Activated naive CD8-positive, alpha-beta T cell treated with anti-CD3 and anti-CD28 coated beads, Interleukin-2, amount 50 U/mL, for 24 hours (primary cell): ENCODE results near the gene DIPK1A.

Source experiments
- ATAC-seq: fragments of 150-1000 bp; cut with Tn5 transposase; one replicate; pipeline ENCODE4 v1.10.0; 2021
- DNase-seq: peaks from one replicate; pipeline ENCODE4 v3.0.0; 2021
- H3K27ac Mint-ChIP-seq: one replicate; pipeline ENCODE4 v1.8.0; 2021; ENCODE audit warnings: mild to moderate bottlenecking, mixed read lengths
- H3K27me3 Mint-ChIP-seq: one replicate; pipeline ENCODE4 v1.8.0; 2021; ENCODE audit warnings: mixed read lengths
- H3K36me3 Mint-ChIP-seq: one replicate; pipeline ENCODE4 v1.8.0; 2021; ENCODE audit warnings: low read depth, mixed read lengths
- H3K4me1 Mint-ChIP-seq: one replicate; pipeline ENCODE4 v1.8.0; 2021; ENCODE audit warnings: mixed read lengths
- H3K4me3 Mint-ChIP-seq: one replicate; pipeline ENCODE4 v1.8.0; 2021; ENCODE audit warnings: mild to moderate bottlenecking, moderate library complexity, mixed read lengths
- H3K9me3 Mint-ChIP-seq: one replicate; pipeline ENCODE4 v1.8.0; 2021; ENCODE audit warnings: mixed read lengths

Gene DIPK1A

DNA sequence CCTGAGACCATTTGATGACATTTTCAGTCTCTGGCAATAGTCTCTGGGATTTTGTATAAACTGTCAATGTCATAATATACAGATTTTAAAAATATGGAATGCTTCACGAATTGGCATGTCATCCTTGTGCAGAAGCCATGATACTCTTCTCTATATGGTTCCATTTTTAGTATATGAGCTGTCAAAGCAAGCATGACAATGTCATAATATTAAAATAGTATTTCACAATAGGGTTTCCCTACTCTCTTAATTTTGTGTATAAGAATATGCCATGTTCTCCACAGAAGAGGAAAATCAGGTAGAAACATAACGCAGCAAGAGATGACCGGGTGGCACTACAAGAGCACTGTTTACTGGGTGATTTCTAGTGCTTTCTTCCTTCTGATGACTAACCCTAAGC, 8.3 kb upstream of the DIPK1A start:
- no peak for ATAC-seq
- Mint-ChIP-seq H3K9me3 (no peaks in the 10 kb centered on the region), H3K27ac (no peak overlapping the region), H3K4me1 (peaks cover 54% of the 10 kb centered on the region), H3K4me3 (no peak overlapping the region), H3K27me3 (no peaks in the 10 kb centered on the region), H3K36me3 (no peaks in the 10 kb centered on the region)
- DNase-seq: no peak

DNA sequence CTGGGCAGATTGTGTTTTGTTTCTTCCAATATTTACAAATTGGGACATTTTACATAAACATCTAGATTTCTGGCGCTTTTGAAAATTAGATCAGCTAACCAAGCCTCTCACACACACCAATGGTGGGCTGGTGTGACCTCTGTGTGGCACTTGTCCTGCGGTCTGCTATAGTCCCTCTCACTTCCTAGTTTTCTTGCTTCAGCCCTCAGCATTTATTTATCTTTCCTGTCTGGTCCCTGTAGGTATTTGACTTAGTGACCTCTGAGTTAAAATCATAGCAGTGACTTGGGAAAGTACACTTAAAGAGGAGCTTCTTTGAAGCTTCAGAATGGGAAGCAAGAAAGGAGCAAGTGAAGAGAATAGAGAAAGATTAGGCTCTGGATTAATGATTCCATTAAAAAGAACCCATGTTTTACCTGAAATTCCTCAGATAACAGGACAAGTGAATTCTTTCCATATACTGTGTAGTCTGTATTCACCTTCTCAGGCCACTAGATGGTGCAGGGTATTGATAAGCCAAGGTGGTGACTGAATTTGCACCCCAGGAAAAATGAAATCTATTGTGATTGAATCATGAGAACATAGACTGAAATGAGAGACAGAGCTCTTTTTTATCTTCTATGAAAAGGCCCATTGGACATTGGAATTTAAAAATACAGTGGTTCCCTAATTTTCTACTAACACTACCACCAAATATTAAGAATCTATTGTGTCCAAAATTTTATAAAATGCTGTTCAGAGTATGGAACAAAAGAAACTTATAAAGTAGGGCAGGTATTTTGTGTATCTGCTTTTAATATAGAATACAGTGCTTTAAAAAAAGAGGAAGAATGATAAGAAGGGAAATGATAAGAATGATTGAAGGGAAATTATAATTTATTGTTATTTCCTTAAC, 7.1 kb upstream of the DIPK1A start:
- no peaks in the 10 kb centered on the region for H3K36me3 Mint-ChIP-seq
- H3K4me1 Mint-ChIP-seq: peaks cover 44% of the 10 kb centered on the region
- DNase-seq: no peak
- no peaks in the 10 kb centered on the region for H3K9me3 Mint-ChIP-seq
- H3K4me3 Mint-ChIP-seq: no peak overlapping the region
- no peaks in the 10 kb centered on the region for H3K27me3 Mint-ChIP-seq
- no peak overlapping the region for H3K27ac Mint-ChIP-seq
- peak; percentile 61 for ATAC-seq

DNA sequence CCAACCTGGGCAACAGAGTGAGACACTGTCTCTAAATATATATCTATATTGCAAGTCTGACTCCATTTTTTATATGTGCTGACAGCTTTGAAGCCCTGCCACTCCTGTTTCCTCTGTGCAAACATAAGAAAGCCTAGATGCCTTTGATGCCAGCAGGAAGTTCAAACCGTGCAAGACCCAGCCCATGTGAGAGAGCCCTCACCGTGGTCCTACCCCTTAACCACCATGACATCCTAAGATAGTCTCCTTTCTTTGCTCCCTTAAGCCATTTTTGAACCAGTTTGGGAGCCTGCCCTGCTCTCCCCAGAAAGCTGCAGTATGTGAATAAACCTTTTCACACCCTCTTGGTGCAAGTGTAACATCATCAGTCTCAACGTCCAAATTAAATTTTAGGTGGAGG, 3.7 kb upstream of the DIPK1A start:
- Mint-ChIP-seq H3K9me3 (no peaks in the 10 kb centered on the region), H3K36me3 (peaks cover 3% of the 10 kb centered on the region), H3K4me1 (peaks cover 28% of the 10 kb centered on the region), H3K27me3 (no peaks in the 10 kb centered on the region), H3K4me3 (no peak overlapping the region), H3K27ac (no peak overlapping the region)
- no peak for DNase-seq
- no peak for ATAC-seq

DNA sequence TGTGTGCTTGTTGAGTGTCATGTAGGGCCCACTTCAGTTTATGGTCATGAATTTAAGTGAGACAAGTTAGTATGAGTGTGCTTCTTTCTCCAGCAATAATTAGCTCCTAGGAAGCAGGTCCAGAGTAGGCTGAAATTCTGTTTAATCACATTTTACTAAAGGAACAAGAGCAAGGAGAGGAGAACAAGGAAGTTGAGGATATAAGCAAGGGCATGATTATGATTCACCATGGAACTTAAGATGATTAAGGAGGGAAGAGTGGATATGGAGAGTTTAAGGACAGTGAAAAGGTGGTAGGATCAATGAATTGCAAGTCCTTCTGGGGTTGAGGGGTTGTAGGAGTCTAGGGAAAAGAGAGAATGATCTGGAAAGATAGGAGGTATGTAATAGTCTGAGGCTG, 3.1 kb upstream of the DIPK1A start:
- Mint-ChIP-seq H3K4me3 (no peak overlapping the region), H3K9me3 (no peaks in the 10 kb centered on the region), H3K4me1 (peaks cover 24% of the 10 kb centered on the region), H3K27ac (no peak overlapping the region), H3K27me3 (no peaks in the 10 kb centered on the region), H3K36me3 (peaks cover 3% of the 10 kb centered on the region)
- DNase-seq (no peak), ATAC-seq (no peak)

DNA sequence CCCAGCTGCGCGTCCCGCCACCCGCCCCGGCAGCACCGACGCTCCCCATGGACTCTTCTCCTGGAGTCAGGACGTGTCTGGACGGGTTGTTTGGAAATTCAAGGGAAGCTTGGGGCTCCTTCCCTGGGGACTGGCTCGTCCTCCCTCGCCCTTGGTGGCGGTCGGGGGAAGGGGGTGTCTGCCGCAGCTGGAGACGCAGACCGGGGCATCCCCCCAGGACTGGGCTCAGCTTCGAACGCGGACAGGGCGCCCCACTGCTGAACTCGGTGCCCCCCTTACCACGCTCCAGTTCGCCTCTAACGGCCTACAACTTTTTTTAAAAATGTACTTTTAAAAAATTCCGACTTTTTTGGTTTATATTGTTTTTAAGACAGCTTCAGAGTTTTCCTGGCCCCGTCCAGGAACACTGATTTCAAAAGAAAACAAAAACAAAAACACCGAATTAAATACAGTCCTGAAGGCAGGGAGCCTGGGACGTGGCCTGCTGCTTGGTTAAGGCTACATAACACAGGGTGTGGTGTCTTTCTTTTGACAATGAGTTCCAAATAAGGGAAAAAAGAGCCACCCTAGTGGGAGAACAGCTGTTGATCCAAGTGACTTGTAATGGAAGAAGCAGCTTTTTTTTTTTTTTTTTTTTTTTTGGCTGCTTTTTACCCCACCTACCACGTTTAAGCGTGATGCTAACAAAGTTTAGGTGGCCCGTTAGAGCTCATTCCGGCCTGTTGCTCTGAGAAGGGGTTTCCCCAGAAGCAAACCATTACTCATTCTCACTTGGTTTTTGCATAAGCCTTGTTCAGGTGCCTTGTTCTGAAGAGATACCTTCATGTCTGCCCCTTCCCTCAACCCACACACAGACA, 862 bp upstream of the DIPK1A start:
- Mint-ChIP-seq H3K4me1 (peaks cover 28% of the 10 kb centered on the region), H3K36me3 (peaks cover 8% of the 10 kb centered on the region), H3K9me3 (no peaks in the 10 kb centered on the region), H3K4me3 (no peak overlapping the region), H3K27ac (no peak overlapping the region), H3K27me3 (no peaks in the 10 kb centered on the region)
- peak; percentile 73 for ATAC-seq
- peak; percentile 57 for DNase-seq

DNA sequence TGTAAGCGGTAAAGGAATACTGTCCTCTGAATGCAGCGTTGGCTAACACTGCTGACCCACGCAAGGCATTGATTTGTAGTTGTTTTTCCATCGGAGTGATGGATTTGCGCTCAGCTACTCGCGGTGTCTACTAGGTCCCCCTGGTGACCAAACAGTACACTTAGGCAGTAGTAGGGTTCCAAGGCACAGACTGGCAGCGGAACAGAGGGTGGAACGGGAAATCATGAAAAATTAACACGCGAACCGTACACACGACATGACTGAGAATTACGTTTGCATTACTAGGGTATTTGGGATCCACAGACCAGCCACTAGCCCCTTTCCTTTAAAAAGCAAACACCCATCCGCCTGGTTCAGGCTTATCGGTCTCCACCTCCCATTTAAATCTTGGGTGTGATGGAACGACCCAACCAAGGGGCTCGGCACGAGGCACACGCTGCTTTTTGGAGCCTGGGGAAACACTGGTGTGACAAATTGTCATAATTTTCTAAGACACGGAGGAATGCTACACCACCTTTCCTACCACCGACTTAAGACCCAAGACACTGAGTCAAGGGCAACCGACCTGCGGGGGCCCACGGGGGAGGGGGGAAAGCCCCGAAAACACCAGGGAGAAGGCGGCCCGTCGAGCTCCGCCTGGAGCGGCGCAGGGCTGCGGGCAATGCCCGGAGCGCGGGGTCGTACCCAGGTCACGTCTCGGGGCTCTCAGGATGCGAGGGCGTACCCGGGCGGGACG, 699 bp downstream of the DIPK1A start:
- no peaks in the 10 kb centered on the region for H3K9me3 Mint-ChIP-seq
- no peaks in the 10 kb centered on the region for H3K27me3 Mint-ChIP-seq
- DNase-seq (peak; percentile 55), ATAC-seq (peak; percentile 60)
- H3K36me3 Mint-ChIP-seq: peaks cover 8% of the 10 kb centered on the region
- H3K27ac Mint-ChIP-seq: peak overlapping the region; percentile 97
- H3K4me3 Mint-ChIP-seq: peak overlapping the region; percentile 91
- H3K4me1 Mint-ChIP-seq: peaks cover 43% of the 10 kb centered on the region

DNA sequence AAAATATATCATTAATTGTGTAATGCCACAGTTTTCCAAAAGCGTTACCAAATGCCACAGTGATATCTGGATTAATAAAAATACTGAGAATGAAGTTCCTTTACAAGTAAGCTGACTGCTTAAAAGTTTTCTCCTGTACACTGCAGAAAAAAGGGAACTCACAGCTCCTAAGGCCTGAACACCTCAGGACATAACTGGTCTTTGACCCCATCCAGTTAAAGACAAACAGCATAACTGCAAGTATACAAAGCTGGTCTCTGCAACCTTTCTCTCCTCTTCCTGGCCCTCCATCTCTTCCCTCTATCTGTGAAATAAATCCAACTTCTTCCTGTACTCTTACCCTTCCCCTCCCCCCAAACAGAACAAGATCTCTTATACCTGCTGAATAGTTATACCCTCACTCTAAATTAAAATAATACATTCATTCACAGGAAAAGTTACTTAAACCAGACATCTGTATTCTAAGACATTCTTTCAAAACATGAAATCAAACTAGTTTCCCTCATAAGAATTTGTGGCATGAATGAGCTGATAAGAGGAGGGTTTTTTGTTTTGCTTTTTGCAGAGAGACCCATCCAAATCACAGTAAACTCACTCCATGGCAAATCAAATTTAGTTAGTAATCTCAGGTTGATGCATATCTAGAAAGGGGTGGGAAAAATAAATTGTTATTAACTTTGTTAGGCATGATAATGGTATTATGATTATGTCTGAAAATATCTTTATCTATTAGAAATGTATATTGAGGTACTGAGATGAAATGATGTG, 2.9 kb downstream of the DIPK1A start:
- H3K27me3 Mint-ChIP-seq: no peaks in the 10 kb centered on the region
- ATAC-seq: no peak
- H3K4me1 Mint-ChIP-seq: peaks cover 55% of the 10 kb centered on the region
- H3K27ac Mint-ChIP-seq: peak overlapping the region; percentile 32
- peak overlapping the region; percentile 0 for H3K4me3 Mint-ChIP-seq
- no peaks in the 10 kb centered on the region for H3K9me3 Mint-ChIP-seq
- H3K36me3 Mint-ChIP-seq: peaks cover 8% of the 10 kb centered on the region
- no peak for DNase-seq

DNA sequence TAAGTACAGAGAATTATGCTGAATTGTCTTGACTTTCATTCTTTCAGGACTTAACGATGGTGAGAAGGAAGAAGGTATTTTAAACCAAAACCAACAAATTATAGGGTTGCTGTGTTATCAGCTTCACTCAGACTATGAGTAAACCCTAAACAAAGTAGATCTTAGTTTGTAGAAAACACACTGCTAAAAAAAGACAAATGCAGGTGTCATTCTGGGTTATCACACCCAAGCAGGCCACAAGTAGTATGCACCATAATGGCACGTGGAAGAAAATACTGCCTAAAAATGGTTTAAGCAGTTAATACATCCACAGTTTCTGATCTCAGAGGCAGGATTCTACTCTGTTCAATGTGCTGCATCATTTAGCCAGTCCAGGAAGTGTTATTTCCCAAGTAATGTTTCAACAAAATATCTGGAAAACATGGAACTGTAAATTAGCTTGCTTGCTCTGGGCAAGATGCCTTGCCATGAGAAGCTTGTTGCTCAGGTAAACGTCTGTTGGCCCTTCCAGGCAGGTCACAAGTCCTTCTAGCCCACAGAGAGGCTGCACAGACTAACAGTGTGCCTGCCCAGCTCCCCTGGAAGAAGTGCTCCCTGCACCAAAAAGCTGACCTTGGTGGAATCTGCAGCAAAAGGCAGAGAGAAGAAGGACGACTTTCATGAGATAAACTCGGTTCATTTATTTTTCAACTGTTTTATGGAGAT, 4.1 kb downstream of the DIPK1A start:
- H3K4me3 Mint-ChIP-seq: peak overlapping the region; percentile 9

DNA sequence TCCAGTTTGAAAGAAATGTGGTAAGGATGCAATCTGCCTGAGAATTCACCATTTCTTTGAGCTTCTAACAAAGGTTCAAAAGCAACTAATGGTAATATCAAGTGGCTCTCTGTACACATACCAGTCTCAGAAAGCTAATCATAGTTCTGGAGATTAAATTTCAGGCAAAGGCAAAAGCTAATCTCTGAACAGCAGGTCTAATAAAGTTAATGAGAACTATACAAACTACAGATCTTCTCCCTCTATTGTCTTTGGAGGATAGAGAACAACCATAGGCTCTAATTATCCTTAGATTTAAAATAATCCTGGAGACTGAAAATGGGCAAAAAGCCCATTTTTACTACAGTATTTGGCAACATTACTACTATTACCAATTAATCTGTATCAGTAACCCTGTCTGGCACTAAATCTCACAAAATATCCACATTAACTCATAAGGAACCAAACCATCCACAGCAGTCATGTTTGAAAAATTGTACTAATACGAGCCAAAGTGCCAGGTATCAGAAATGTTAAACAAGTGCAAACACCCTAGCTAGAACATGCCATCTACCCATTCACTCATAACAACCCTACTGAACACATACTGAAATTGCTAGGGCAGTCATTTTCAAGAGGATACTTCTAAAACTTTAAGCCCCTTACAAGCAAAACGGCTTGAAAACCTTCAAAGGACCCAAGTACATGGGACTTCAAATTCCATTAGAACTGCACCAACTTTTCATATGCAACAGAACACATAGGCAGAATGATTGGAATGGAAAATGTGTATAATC, 4.8 kb downstream of the DIPK1A start:
- H3K27ac Mint-ChIP-seq: peak overlapping the region; percentile 44
- peaks cover 8% of the 10 kb centered on the region for H3K36me3 Mint-ChIP-seq
- DNase-seq: no peak
- no peaks in the 10 kb centered on the region for H3K27me3 Mint-ChIP-seq
- peaks cover 53% of the 10 kb centered on the region for H3K4me1 Mint-ChIP-seq
- no peak for ATAC-seq
- peak overlapping the region; percentile 9 for H3K4me3 Mint-ChIP-seq
- H3K9me3 Mint-ChIP-seq: no peaks in the 10 kb centered on the region

More for the DNA sequence above, 4.1 kb downstream of the DIPK1A start:
- no peak for DNase-seq
- Mint-ChIP-seq H3K27me3 (no peaks in the 10 kb centered on the region), H3K36me3 (peaks cover 8% of the 10 kb centered on the region), H3K4me1 (peaks cover 54% of the 10 kb centered on the region), H3K9me3 (no peaks in the 10 kb centered on the region), H3K27ac (peak overlapping the region; percentile 44)
- ATAC-seq: peak; percentile 3

DNA sequence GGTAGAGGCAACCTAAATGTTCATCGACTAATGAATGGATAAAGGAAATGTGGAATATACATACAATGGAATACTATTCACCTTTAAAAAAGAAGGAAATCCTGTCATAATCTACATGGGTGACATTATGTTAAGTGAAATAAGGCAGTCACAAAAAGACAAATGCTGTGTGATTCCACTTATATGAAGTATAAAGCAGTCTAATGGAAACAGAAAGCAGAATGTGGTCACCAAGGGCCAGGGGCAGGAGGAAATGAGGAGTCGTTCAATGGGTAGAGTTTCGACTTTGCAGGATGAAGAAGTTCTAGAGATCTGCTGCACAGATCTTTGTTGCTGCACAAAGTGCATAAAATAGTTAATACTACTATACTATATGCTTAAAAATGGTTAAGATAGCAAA, 7.8 kb downstream of the DIPK1A start:
- DNase-seq (no peak), ATAC-seq (peak; percentile 78)
- H3K9me3 Mint-ChIP-seq: no peaks in the 10 kb centered on the region
- H3K4me1 Mint-ChIP-seq: peaks cover 40% of the 10 kb centered on the region
- H3K36me3 Mint-ChIP-seq: peaks cover 2% of the 10 kb centered on the region
- H3K27ac Mint-ChIP-seq: peak overlapping the region; percentile 84
- H3K4me3 Mint-ChIP-seq: peak overlapping the region; percentile 58
- H3K27me3 Mint-ChIP-seq: no peaks in the 10 kb centered on the region

DNA sequence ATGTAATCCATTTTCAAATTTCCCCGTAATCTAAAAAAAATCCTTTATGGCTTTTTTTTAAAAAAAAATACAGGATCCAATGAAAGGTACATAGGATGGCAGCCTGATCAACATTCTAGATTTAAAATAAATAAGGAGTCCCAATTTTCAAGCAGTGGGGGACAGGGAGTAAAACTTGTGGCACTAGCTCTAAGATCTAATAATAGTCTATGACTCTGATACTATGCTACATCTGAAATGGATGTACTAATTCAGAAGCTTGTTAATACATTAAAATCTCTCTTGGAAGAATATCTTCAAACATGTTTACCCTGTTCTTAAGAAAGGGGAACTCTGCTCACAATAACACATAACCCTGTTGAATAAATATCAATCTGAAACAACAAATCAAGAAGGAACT, 8.5 kb downstream of the DIPK1A start:
- H3K27me3 Mint-ChIP-seq: no peaks in the 10 kb centered on the region
- no peaks in the 10 kb centered on the region for H3K36me3 Mint-ChIP-seq
- no peak for ATAC-seq
- H3K9me3 Mint-ChIP-seq: no peaks in the 10 kb centered on the region
- DNase-seq: no peak
- peaks cover 37% of the 10 kb centered on the region for H3K4me1 Mint-ChIP-seq
- peak overlapping the region; percentile 84 for H3K27ac Mint-ChIP-seq
- H3K4me3 Mint-ChIP-seq: peak overlapping the region; percentile 58

DNA sequence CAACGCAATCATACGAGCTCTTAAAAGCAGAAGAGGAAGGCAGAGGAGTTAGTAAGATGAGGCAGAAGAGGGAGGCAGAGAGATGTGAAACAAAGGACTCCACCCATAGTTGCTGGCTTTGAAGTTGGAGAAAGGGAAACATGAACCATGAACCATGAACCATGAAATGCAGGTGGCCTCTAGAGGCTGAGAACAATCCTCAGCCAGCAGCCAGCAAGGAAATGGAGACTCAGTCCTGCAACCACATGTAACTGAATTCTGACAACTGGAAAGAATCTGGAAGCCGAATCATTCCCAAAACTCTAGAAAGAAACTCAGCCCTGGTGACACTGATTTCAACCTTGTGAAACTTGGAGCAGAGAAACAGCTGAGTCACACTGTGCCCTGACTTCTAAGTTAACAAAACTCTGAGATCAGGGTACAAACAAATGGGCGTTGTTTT, 10.1 kb downstream of the DIPK1A start:
- H3K4me1 Mint-ChIP-seq: peaks cover 28% of the 10 kb centered on the region
- no peaks in the 10 kb centered on the region for H3K27me3 Mint-ChIP-seq
- peaks cover 2% of the 10 kb centered on the region for H3K36me3 Mint-ChIP-seq
- no peak overlapping the region for H3K4me3 Mint-ChIP-seq
- H3K27ac Mint-ChIP-seq: no peak overlapping the region
- DNase-seq (no peak), ATAC-seq (peak; percentile 66)
- no peaks in the 10 kb centered on the region for H3K9me3 Mint-ChIP-seq
